ENCODE results near the gene RTN4R.

RTN4R gene

DNA sequence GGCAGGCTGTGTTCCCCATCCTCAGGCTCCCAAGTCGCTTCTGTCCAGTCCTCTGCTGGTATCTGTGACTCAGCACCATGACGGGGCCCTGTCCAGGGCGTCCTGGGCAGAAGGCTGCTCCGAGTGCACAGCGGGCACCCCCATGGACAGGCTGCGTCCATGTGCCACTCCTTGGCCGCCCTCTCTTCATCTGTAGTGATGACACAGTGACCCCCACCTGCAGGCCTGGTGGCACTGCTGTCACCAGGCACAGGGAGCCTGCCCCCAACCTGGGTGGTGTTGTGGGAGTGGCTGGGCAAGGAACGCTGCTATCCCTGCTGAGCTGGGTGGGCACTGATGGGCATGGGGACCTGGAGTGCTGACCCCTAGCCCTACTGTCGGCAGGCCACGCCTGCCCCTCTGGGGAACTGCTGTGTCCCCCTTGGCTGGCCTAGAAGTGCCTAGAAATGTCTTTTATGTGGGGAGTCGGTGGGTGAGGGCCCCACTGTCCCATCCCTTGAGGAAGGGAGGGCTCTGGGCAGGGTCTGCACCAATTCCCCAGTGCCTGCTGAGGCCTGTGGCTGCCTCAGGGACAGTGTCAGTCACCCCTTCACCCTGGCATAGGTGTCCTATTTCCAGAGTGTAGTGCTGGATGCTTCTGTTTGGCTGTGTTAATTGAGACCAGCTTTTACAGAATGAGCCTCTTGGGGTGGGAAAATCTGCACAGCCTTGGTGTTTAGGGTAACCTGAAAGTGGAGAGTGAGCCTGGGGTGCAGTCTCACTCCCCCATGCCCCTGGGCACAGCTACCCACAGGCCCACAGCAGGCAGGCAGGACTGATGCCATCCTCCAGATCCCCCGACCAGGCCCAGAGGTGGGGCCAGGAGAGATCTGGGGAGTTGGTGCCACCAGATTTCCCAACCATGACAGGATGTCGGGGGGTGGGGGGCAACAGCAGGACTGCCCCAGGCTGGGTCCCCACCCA, 34.5 kb downstream of the RTN4R start:
- no peak for FAIRE-seq

DNA sequence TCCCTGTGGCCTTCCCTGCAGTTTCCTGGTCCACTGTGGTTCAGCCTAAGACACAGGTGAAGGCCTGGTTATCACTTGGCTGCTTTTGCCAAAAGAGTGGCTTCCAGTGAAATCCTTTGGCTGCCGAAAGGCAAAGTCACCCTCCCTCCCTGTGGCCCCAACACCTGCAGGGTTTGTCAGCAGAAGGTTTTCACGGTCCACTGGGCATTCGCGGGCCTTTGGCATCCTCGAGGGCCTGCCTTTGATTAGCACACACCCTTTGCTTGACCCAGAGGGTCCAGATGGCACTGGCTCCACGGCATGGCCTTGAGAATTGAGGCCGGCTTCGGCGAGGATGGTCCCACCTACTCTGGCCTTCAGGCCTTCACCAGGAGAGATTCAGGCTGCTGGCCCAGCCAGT, 35.3 kb downstream of the RTN4R start:
- no peak for DNase-seq (ENCODE audit: insufficient read length, low spot score)
- no peak for FAIRE-seq
- no peak for TF ChIP-seq SPI1 (IDR thresholded peaks at IDR 0.05; ENCODE audit: low read depth, low read length)
- TF ChIP-seq POLR2A (IDR thresholded peaks at IDR 0.05; ENCODE audit: low read depth, low read length) = no peak
- no peak for TF ChIP-seq TAF1 (IDR thresholded peaks at IDR 0.05; ENCODE audit: low read depth, low read length)
- TF ChIP-seq PAX5 (IDR thresholded peaks at IDR 0.05; ENCODE audit: insufficient read depth, low read length, severe bottlenecking) = no peak
- no peak for TF ChIP-seq POU2F2 (IDR thresholded peaks at IDR 0.05; ENCODE audit: low read depth, low read length)

More for the DNA sequence above, 34.5 kb downstream of the RTN4R start:
- TF ChIP-seq PAX5 (IDR thresholded peaks at IDR 0.05; ENCODE audit: insufficient read depth, low read length, severe bottlenecking) (no peak), POU2F2 (IDR thresholded peaks at IDR 0.05; ENCODE audit: low read depth, low read length) (no peak), TAF1 (IDR thresholded peaks at IDR 0.05; ENCODE audit: low read depth, low read length) (no peak), SPI1 (IDR thresholded peaks at IDR 0.05; ENCODE audit: low read depth, low read length) (no peak), POLR2AphosphoS5 (IDR thresholded peaks at IDR 0.05; ENCODE audit: low read depth, low read length) (no peak), POLR2A (IDR thresholded peaks at IDR 0.05; ENCODE audit: low read depth, low read length) (no peak)
- DNase-seq (ENCODE audit: insufficient read length, low spot score) = no peak

DNA sequence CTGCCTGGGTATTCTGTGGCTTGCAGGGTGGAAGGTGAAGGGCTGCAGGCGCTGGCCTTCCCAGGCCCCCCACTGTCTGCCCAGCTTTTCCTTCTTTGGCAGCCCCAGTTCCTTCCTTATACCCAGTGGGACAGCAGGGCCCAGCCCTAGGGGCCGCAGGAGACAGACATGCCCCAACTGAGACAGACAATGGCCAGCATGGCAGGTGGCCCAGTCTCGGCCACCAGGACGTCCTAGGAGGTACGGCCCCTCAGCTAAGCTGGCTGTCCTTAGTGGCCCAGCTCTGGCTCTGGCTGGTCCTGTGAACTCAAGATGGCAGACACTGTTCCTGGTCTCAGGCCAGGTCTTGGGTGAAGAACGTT, 35.9 kb downstream of the RTN4R start:
- TF ChIP-seq SPI1 (IDR thresholded peaks at IDR 0.05; ENCODE audit: low read depth, low read length) = no peak
- no peak for TF ChIP-seq POU2F2 (IDR thresholded peaks at IDR 0.05; ENCODE audit: low read depth, low read length)
- TF ChIP-seq PAX5 (IDR thresholded peaks at IDR 0.05; ENCODE audit: insufficient read depth, low read length, severe bottlenecking) = no peak
- no peak for TF ChIP-seq POLR2AphosphoS5 (IDR thresholded peaks at IDR 0.05; ENCODE audit: low read depth, low read length)
- no peak for TF ChIP-seq POLR2A (IDR thresholded peaks at IDR 0.05; ENCODE audit: low read depth, low read length)
- FAIRE-seq (no peak), DNase-seq (ENCODE audit: insufficient read length, low spot score) (no peak)

DNA sequence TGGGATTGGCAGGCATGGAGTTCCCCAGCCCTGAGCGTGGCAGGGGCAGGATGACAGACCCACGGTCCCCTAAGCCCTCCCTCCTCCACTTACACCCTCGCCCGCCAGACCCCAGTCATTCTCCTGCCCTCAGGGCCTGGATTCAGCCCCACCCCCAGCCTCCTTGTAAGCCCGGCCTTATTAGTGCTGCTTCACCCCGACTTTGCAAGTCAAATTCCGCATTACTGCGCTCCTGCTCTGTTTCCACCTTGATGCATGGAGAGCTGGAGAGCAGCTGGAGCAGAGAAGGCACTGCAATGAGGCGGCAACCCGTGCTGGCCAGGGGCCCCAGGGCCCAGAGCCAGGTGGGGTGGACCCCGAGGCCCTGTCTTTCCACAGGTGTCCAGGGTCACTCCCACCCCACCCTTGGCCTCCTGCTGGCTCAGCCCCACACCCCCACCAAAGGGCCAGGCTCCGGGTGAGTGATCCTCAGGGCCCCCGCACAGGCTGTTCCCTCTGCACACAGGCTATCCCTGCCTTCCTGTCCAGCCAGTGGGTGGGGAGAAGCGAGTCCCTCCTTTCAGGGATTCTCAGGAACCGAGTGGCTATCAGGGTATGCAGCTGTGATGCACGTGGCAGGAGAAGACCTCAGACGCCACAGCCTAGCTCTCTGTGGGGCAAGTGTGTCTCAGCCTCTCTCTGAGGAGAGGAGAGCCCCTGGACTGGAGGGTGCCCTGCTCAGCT, 36.4 kb downstream of the RTN4R start:
- DNase-seq (ENCODE audit: insufficient read length, low spot score) (no peak), FAIRE-seq (no peak)
- TF ChIP-seq POLR2AphosphoS5 (IDR thresholded peaks at IDR 0.05; ENCODE audit: low read depth, low read length) = no peak
- no peak for TF ChIP-seq PAX5 (IDR thresholded peaks at IDR 0.05; ENCODE audit: insufficient read depth, low read length, severe bottlenecking)
- TF ChIP-seq SPI1 (IDR thresholded peaks at IDR 0.05; ENCODE audit: low read depth, low read length) = no peak
- no peak for TF ChIP-seq TAF1 (IDR thresholded peaks at IDR 0.05; ENCODE audit: low read depth, low read length)
- TF ChIP-seq POU2F2 (IDR thresholded peaks at IDR 0.05; ENCODE audit: low read depth, low read length) = no peak
- TF ChIP-seq POLR2A (IDR thresholded peaks at IDR 0.05; ENCODE audit: low read depth, low read length) = no peak

DNA sequence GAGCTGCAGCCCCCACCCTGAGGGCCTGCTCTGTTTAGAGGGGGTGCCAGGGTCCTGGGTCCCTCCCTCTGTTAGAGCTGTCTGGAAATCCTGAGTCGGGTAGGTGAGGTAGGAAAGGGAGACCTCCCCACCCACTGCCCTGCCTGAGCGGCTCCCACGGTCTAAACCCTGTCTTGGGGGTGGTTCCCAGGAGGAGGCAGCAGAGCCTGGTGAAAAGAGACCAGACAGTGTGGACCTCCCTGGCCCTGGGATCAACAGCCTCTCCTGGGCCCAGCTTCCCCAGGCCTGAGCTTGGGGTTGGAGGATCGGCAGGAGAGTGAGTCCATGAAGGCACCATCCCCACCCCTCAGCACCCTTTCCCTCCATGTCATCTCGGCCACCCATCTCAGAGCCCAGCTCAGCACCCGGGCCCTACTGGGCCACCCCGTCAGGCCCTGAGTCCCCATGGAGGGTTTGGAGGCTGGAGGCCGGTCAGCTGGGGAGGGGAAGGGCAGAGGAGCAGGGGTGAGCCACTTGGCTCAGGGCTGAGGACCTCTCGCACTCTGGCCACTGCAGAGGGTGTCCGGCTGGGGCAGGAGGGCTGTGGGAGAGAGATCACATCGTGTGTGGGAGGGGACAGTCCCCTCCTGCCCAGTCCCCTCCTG, 37.2 kb downstream of the RTN4R start:
- no peak for DNase-seq (ENCODE audit: insufficient read length, low spot score)
- TF ChIP-seq POU2F2 (IDR thresholded peaks at IDR 0.05; ENCODE audit: low read depth, low read length) = no peak
- no peak for TF ChIP-seq POLR2AphosphoS5 (IDR thresholded peaks at IDR 0.05; ENCODE audit: low read depth, low read length)
- no peak for TF ChIP-seq SPI1 (IDR thresholded peaks at IDR 0.05; ENCODE audit: low read depth, low read length)
- no peak for TF ChIP-seq TAF1 (IDR thresholded peaks at IDR 0.05; ENCODE audit: low read depth, low read length)
- no peak for TF ChIP-seq POLR2A (IDR thresholded peaks at IDR 0.05; ENCODE audit: low read depth, low read length)
- no peak for FAIRE-seq

DNA sequence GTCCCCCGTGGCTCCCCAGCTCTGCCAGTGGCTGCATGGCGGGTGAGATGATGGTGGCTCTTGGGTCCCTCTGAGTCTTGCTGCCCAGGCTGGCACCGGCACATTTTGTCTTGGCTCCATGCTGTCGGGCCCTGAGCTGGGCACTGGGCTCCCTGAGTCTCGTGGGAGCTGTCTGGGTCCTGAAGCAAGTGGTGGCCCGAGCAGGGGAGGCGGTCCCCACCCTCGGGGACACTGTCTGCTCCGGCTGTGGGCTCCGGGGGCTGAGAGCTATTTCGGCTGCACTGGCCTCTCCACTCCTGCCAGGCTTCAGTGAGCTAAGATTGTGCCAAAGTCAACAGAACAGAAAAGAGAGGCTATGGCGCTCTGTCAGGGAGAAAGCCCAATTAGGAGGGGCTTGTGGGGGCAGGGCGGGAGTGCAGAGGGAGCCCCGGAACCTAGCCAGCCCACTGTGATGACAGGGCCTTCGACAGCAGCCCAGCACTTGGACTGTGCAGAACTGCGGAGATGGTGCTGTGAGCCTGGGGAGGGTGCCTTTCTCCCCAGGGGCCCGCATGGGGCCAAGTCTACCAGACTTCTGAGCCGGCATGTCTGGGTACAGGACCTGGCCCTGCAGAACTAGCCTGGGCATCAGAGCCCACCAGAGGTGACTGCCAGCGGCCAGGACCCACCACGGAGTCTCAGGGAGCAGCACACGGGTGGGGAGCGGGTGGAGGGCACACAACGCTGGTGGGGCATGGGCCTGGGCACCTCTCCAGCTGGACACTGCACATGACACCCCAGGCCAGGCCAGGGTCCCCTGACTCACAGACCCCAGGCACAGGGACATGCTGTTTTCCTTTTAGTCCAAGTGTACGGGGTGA, 38.0 kb downstream of the RTN4R start:
- DNase-seq (ENCODE audit: insufficient read length, low spot score) (no peak), FAIRE-seq (no peak)
- TF ChIP-seq TAF1 (IDR thresholded peaks at IDR 0.05; ENCODE audit: low read depth, low read length) (no peak), PAX5 (IDR thresholded peaks at IDR 0.05; ENCODE audit: insufficient read depth, low read length, severe bottlenecking) (no peak), POU2F2 (IDR thresholded peaks at IDR 0.05; ENCODE audit: low read depth, low read length) (no peak), SPI1 (IDR thresholded peaks at IDR 0.05; ENCODE audit: low read depth, low read length) (no peak), POLR2AphosphoS5 (IDR thresholded peaks at IDR 0.05; ENCODE audit: low read depth, low read length) (no peak), POLR2A (IDR thresholded peaks at IDR 0.05; ENCODE audit: low read depth, low read length) (no peak)

DNA sequence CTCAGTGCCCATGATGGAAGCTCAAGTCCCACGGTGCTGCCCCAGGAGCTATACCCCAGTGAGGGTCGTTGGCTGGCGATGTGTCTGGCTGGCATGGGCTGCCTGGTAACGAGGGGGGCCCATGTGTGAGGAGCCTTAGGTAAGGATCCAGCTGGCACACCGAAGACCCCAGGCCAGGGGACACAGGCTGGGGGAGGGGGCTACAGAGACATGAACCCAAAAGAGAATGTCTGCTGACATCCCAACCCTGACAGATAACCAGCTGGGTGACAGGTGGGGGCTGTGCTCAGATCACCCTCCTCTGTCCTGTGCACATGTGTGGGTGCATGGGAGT, 39.2 kb downstream of the RTN4R start:
- FAIRE-seq (no peak), DNase-seq (ENCODE audit: insufficient read length, low spot score) (no peak)
- TF ChIP-seq POLR2AphosphoS5 (IDR thresholded peaks at IDR 0.05; ENCODE audit: low read depth, low read length) = no peak
- no peak for TF ChIP-seq TAF1 (IDR thresholded peaks at IDR 0.05; ENCODE audit: low read depth, low read length)
- TF ChIP-seq POLR2A (IDR thresholded peaks at IDR 0.05; ENCODE audit: low read depth, low read length) = no peak
- no peak for TF ChIP-seq PAX5 (IDR thresholded peaks at IDR 0.05; ENCODE audit: insufficient read depth, low read length, severe bottlenecking)
- TF ChIP-seq SPI1 (IDR thresholded peaks at IDR 0.05; ENCODE audit: low read depth, low read length) = no peak
- no peak for TF ChIP-seq POU2F2 (IDR thresholded peaks at IDR 0.05; ENCODE audit: low read depth, low read length)

DNA sequence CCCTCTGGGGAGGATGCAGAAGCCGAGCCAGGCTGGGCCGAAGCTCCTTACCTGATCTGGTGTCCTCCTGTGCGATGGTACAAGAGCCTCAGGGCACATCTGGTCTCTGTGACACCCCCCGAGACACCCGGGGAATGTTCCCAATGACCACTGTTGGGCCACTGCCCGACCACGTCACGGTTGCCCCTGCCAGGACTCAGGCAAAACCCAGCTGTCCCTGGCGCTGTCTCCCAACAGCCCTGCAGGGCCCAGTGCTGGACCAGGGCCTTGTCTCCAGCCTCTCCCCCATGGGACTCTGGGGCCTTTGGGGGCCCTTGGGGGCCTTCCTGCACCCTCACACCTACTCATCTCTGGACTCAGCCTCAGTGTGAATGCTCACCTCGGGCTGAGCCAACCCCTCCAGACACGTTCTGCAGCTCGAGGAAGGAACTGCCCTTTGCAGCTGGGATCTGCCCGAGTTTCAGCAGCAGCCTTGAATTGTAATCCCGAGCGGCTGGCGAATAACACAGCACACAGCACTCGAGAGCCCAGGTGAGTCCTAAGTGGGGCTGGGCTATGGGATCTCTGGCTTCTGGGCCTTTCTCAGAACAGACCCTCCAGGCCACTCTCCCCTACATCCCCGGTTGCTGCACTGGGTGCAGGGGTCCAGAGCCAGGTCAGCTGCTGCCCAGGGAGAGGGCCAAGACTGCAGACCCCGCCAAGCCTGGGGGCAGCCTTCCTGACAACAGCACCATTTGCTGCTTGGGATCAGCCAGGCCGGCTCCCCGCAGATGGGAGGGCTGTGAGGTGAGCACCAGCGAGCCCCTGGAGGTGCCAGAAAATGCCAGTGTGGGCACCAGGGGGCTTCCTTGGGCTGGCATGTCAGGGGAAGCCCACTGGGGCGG, 39.8 kb downstream of the RTN4R start:
- no peak for DNase-seq (ENCODE audit: insufficient read length, low spot score)
- FAIRE-seq = no peak
- TF ChIP-seq PAX5 (IDR thresholded peaks at IDR 0.05; ENCODE audit: insufficient read depth, low read length, severe bottlenecking) (no peak), POLR2A (IDR thresholded peaks at IDR 0.05; ENCODE audit: low read depth, low read length) (no peak), TAF1 (IDR thresholded peaks at IDR 0.05; ENCODE audit: low read depth, low read length) (no peak), POU2F2 (IDR thresholded peaks at IDR 0.05; ENCODE audit: low read depth, low read length) (no peak), SPI1 (IDR thresholded peaks at IDR 0.05; ENCODE audit: low read depth, low read length) (no peak), POLR2AphosphoS5 (IDR thresholded peaks at IDR 0.05; ENCODE audit: low read depth, low read length) (no peak)
